ENCODE data around the gene LGMN. TPM values are rescaled to one million over a fixed set of nuclear protein-coding genes. Genes with fewer than 3 reads are reported as not detected.
A peak's percentile ranks its signal among the peaks of the same experiment; 100 is the strongest.

Gene LGMN
- polyA plus RNA-seq, 1 donor from 2014 or later: 48.0 TPM

DNA sequence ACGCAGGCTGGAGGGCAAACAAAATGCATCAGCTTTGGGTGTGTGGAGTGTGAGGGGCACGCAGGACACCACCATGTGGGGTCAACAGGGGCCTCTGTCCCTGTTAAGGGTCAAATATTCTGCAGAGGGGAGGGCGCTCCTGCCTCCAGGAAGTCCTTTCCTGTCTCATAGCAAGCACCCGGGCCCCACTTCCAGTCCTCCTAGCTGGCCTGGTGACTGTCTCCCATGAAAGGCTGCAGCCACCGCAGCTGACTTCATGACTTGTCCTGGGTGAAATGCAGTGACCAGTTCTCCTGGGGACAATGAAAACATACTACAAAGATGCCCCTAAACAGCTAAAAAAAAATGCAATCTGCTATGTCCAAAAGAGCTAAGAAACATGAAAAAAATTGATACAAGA lies 53.6 kb downstream of the LGMN start:
- no peaks in the 10 kb centered on the region for H3K9me2 ChIP-seq (ENCODE audit: insufficient read depth, low read length)
- H3K9ac ChIP-seq (ENCODE audit: low read length): no peak overlapping the region
- no peak overlapping the region for H3K4me2 ChIP-seq (ENCODE audit: low read length)
- H3K27ac ChIP-seq (ENCODE audit: low read length): no peak overlapping the region
- H3K27me3 ChIP-seq (ENCODE audit: insufficient read depth, low read depth, low read length): no peaks in the 10 kb centered on the region
- H4K20me1 ChIP-seq (ENCODE audit: insufficient read depth): no peaks in the 10 kb centered on the region
- H3K9me3 ChIP-seq (ENCODE audit: low read length): no peaks in the 10 kb centered on the region
- TF ChIP-seq, protein P1, sequence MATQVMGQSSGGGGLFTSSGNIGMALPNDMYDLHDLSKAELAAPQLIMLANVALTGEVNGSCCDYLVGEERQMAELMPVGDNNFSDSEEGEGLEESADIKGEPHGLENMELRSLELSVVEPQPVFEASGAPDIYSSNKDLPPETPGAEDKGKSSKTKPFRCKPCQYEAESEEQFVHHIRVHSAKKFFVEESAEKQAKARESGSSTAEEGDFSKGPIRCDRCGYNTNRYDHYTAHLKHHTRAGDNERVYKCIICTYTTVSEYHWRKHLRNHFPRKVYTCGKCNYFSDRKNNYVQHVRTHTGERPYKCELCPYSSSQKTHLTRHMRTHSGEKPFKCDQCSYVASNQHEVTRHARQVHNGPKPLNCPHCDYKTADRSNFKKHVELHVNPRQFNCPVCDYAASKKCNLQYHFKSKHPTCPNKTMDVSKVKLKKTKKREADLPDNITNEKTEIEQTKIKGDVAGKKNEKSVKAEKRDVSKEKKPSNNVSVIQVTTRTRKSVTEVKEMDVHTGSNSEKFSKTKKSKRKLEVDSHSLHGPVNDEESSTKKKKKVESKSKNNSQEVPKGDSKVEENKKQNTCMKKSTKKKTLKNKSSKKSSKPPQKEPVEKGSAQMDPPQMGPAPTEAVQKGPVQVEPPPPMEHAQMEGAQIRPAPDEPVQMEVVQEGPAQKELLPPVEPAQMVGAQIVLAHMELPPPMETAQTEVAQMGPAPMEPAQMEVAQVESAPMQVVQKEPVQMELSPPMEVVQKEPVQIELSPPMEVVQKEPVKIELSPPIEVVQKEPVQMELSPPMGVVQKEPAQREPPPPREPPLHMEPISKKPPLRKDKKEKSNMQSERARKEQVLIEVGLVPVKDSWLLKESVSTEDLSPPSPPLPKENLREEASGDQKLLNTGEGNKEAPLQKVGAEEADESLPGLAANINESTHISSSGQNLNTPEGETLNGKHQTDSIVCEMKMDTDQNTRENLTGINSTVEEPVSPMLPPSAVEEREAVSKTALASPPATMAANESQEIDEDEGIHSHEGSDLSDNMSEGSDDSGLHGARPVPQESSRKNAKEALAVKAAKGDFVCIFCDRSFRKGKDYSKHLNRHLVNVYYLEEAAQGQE (IDR thresholded peaks at IDR 0.05; ENCODE audit: borderline replicate concordance): no peak
- TF ChIP-seq EP300 (conservative IDR thresholded peaks at IDR 0.05; ENCODE audit: poor library complexity, severe bottlenecking): no peak
- no peak for TF ChIP-seq MXI1 (conservative IDR thresholded peaks at IDR 0.05; ENCODE audit: poor library complexity, severe bottlenecking)
- TF ChIP-seq, protein P2, sequence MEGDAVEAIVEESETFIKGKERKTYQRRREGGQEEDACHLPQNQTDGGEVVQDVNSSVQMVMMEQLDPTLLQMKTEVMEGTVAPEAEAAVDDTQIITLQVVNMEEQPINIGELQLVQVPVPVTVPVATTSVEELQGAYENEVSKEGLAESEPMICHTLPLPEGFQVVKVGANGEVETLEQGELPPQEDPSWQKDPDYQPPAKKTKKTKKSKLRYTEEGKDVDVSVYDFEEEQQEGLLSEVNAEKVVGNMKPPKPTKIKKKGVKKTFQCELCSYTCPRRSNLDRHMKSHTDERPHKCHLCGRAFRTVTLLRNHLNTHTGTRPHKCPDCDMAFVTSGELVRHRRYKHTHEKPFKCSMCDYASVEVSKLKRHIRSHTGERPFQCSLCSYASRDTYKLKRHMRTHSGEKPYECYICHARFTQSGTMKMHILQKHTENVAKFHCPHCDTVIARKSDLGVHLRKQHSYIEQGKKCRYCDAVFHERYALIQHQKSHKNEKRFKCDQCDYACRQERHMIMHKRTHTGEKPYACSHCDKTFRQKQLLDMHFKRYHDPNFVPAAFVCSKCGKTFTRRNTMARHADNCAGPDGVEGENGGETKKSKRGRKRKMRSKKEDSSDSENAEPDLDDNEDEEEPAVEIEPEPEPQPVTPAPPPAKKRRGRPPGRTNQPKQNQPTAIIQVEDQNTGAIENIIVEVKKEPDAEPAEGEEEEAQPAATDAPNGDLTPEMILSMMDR (IDR thresholded peaks at IDR 0.05; ENCODE audit: poor library complexity, severe bottlenecking): no peak
- no peak for TF ChIP-seq SMC3 (conservative IDR thresholded peaks at IDR 0.05; ENCODE audit: poor library complexity)
- no peak for TF ChIP-seq TAF1 (IDR thresholded peaks at IDR 0.05; ENCODE audit: low read depth)
- TF ChIP-seq EZH2 (IDR thresholded peaks at IDR 0.05; ENCODE audit: borderline replicate concordance, insufficient read depth, low read length, poor library complexity, severe bottlenecking): no peak
- no peak for TF ChIP-seq RAD21 (conservative IDR thresholded peaks at IDR 0.05)
- no peak for TF ChIP-seq POLR2AphosphoS5 (IDR thresholded peaks at IDR 0.05)
- H3K36me3 ChIP-seq (ENCODE audit: insufficient read depth, low read length): no peaks in the 10 kb centered on the region
- no peak overlapping the region for H2AFZ ChIP-seq (ENCODE audit: low read depth, low read length)
- H3K79me2 ChIP-seq (replicated peaks; ENCODE audit: insufficient read depth, low read length): no peaks in the 10 kb centered on the region
- no peak overlapping the region for H3K4me3 ChIP-seq (ENCODE audit: low read length)
- no peaks in the 10 kb centered on the region for H3F3A ChIP-seq (ENCODE audit: insufficient read depth, low read length, poor library complexity, severe bottlenecking)

DNA sequence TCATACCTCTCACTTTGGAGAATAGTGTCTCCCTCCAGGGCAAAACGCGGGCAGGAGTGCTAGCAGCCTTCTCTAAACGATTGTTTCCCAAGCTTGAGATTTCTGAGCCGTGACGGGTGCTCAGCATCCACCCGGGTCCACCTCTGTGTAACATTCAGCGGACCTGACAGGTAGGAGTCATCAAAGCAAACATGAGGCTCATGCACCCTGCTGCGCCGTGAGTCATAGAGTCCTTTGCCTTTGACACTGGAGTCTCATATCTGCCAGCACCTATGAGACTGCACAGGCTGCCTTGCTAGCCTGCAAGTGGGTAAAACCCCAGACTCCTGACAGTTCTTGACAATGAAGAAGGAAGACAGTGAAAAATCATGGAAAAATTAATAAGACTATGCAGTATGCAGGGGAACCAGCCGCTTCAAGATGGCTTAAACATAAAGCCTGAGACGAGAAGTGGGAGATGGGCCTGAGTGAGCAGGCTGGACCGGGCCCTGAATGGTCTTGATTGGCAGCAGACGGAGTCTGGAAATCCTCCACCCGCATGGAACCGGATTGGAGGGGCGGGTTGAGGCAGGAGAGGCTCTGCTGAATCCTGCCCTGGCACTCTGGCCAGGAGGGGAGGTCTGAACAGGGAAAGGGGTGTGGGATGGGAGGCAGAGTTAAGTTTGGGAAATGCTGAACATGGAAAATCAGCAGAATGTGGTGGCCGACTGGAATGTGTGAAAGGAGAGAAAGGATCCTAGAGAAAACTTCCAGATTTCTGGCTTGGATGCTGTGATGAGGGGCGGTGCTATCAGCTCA lies 54.2 kb downstream of the LGMN start:
- Histone ChIP-seq H3F3A (ENCODE audit: insufficient read depth, low read length, poor library complexity, severe bottlenecking) (no peaks in the 10 kb centered on the region), H3K4me3 (ENCODE audit: low read length) (no peak overlapping the region), H3K9me3 (ENCODE audit: low read length) (no peaks in the 10 kb centered on the region), H4K20me1 (ENCODE audit: insufficient read depth) (no peaks in the 10 kb centered on the region), H3K36me3 (ENCODE audit: insufficient read depth, low read length) (no peaks in the 10 kb centered on the region), H3K79me2 (replicated peaks; ENCODE audit: insufficient read depth, low read length) (no peaks in the 10 kb centered on the region), H3K27ac (ENCODE audit: low read length) (no peak overlapping the region), H3K9ac (ENCODE audit: low read length) (no peak overlapping the region), H3K9me2 (ENCODE audit: insufficient read depth, low read length) (no peaks in the 10 kb centered on the region), H2AFZ (ENCODE audit: low read depth, low read length) (no peak overlapping the region), H3K27me3 (ENCODE audit: insufficient read depth, low read depth, low read length) (peaks cover 2% of the 10 kb centered on the region), H3K4me2 (ENCODE audit: low read length) (no peak overlapping the region)
- peak; percentile 20 for TF ChIP-seq EP300 (conservative IDR thresholded peaks at IDR 0.05; ENCODE audit: poor library complexity, severe bottlenecking)
- TF ChIP-seq, protein P2 (IDR thresholded peaks at IDR 0.05; ENCODE audit: poor library complexity, severe bottlenecking): no peak
- TF ChIP-seq EZH2 (IDR thresholded peaks at IDR 0.05; ENCODE audit: borderline replicate concordance, insufficient read depth, low read length, poor library complexity, severe bottlenecking): no peak
- TF ChIP-seq MXI1 (conservative IDR thresholded peaks at IDR 0.05; ENCODE audit: poor library complexity, severe bottlenecking): no peak
- peak; percentile 17 for TF ChIP-seq POLR2AphosphoS5 (IDR thresholded peaks at IDR 0.05)

Data from neural cell (in vitro differentiated cells).